Trophoblast cell (in vitro differentiated cells and primary cell): Measurements from ENCODE around the gene GTPBP1.

Experiments
- DNase-seq, 2 donors: peaks; one replicate each; pipeline ENCODE4 v3.0.0-alpha.2; 2016
- H2AFZ ChIP-seq: 2 replicates; pipeline ENCODE4 v1.6.1; 2013; ENCODE audit warnings: low read length, moderate library complexity, mild to moderate bottlenecking; ENCODE audit not compliant: insufficient read depth, poor library complexity
- H2AK5ac ChIP-seq: 2 replicates; pipeline ENCODE4 v1.6.1; 2013; ENCODE audit warnings: mild to moderate bottlenecking, low read length
- H2BK120ac ChIP-seq: 2 replicates; pipeline ENCODE4 v1.6.1; 2013; ENCODE audit warnings: low read length, mild to moderate bottlenecking, moderate library complexity; ENCODE audit not compliant: insufficient read depth, poor library complexity
- H2BK12ac ChIP-seq: 2 replicates; pipeline ENCODE4 v1.6.1; 2013; ENCODE audit warnings: mild to moderate bottlenecking, low read length, moderate library complexity
- H2BK5ac ChIP-seq: 2 replicates; pipeline ENCODE4 v1.6.1; 2013; ENCODE audit warnings: low read length, low read depth, moderate library complexity, mild to moderate bottlenecking; ENCODE audit not compliant: poor library complexity
- H3K14ac ChIP-seq: 2 replicates; pipeline ENCODE4 v1.6.1; 2013; ENCODE audit warnings: mild to moderate bottlenecking, low read length
- H3K18ac ChIP-seq: 2 replicates; pipeline ENCODE4 v1.6.1; 2013; ENCODE audit warnings: mild to moderate bottlenecking, low read length
- H3K23ac ChIP-seq: 2 replicates; pipeline ENCODE4 v1.6.1; 2013; ENCODE audit warnings: low read length
- H3K27ac ChIP-seq: 2 replicates; pipeline ENCODE4 v1.5.1; 2013; ENCODE audit warnings: low read depth, mild to moderate bottlenecking, inconsistent platforms, low read length, moderate library complexity
- H3K27me3 ChIP-seq: 2 replicates; pipeline ENCODE4 v1.6.1; 2013; ENCODE audit warnings: inconsistent platforms, mild to moderate bottlenecking, low read length, moderate library complexity; ENCODE audit not compliant: insufficient read depth
- H3K36me3 ChIP-seq, 2 experiments: 1 replicate in 1 of 2; 2 replicates in 1 of 2; pipeline ENCODE4 v1.6.1; 2013; ENCODE audit warnings: low read length in 2 of 2, mild to moderate bottlenecking in 2 of 2, moderate library complexity in 1 of 2; ENCODE audit not compliant: insufficient read depth in 2 of 2, control insufficient read depth in 1 of 2
- H3K4ac ChIP-seq: 2 replicates; pipeline ENCODE4 v1.6.1; 2013; ENCODE audit warnings: low read depth, mild to moderate bottlenecking, low read length, moderate library complexity
- H3K4me1 ChIP-seq, 2 experiments: 1 replicate in 1 of 2; 2 replicates in 1 of 2; pipeline ENCODE4 v1.6.1; 2013; ENCODE audit warnings: low read length in 2 of 2, mild to moderate bottlenecking in 2 of 2, moderate library complexity in 1 of 2; ENCODE audit not compliant: insufficient read depth in 2 of 2, control insufficient read depth in 1 of 2
- H3K4me2 ChIP-seq: 2 replicates; pipeline ENCODE4 v1.6.1; 2013; ENCODE audit warnings: inconsistent platforms, mild to moderate bottlenecking, low read length, moderate library complexity
- H3K4me3 ChIP-seq: 2 replicates; pipeline ENCODE4 v1.5.1; 2013; ENCODE audit warnings: mild to moderate bottlenecking, low read depth, low read length, inconsistent platforms
- H3K79me1 ChIP-seq: one replicate; pipeline ENCODE4 v1.6.1; 2013; ENCODE audit warnings: low read length
- H3K79me2 ChIP-seq: 2 replicates; pipeline ENCODE4 v1.6.1; 2013; ENCODE audit warnings: low read length, mild to moderate bottlenecking; ENCODE audit not compliant: control insufficient read depth, insufficient read depth, poor library complexity
- H3K9ac ChIP-seq: 2 replicates; pipeline ENCODE4 v1.6.1; 2013; ENCODE audit warnings: mild to moderate bottlenecking, low read length
- H3K9me3 ChIP-seq: 2 replicates; pipeline ENCODE4 v1.6.1; 2013; ENCODE audit warnings: low read depth, mild to moderate bottlenecking, control low read depth, inconsistent platforms, low read length; ENCODE audit not compliant: insufficient read depth
- H4K12ac ChIP-seq: 2 replicates; pipeline ENCODE4 v1.6.1; 2013; ENCODE audit warnings: low read depth, mild to moderate bottlenecking, low read length, moderate library complexity
- H4K8ac ChIP-seq: 2 replicates; pipeline ENCODE4 v1.6.1; 2013; ENCODE audit warnings: low read depth, mild to moderate bottlenecking, low read length, moderate library complexity
- H4K91ac ChIP-seq: one replicate; pipeline ENCODE4 v1.6.1; 2013; ENCODE audit warnings: low read depth, mild to moderate bottlenecking, low read length, moderate library complexity
- WGBS: extraction: QIAGEN DNeasy Blood & Tissue Kit; methylation state at CpG from one replicate; pipeline ENCODE4 v1.1.7; 2013; ENCODE audit warnings: missing lambda C conversion rate; ENCODE audit not compliant: insufficient read length, insufficient coverage; ENCODE audit errors: extremely low coverage; 5-methylcytosine and 5-hydroxymethylcytosine counted together

GTPBP1 gene

DNA sequence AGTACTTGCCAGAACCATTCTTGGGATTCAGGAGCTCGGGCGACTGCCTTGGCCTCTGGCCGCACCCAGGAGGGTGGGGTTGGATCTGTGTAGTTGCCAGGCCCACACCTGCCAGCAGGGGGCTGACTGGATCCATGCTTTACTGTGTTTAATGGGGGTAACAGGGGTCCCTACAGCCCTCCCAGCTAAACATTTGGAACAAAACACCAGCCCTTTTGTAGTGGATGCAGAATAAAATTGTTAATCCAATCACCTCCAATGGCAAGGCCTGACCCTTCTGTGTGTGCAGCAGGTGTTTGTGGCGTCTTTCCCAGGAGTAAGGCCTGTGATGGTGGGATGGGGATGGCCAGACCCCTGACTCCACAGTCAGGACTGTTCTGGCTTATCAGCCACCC, 27.6 kb downstream of the GTPBP1 start:
- H3K23ac ChIP-seq = no peak overlapping the region
- H3K27me3 ChIP-seq = no peaks in the 10 kb centered on the region
- H4K8ac ChIP-seq = no peak overlapping the region
- no peak overlapping the region for H4K91ac ChIP-seq
- no peak overlapping the region for H3K18ac ChIP-seq
- H3K4me2 ChIP-seq = no peak overlapping the region
- no peak overlapping the region for H3K27ac ChIP-seq
- no peak overlapping the region for H3K14ac ChIP-seq
- H3K79me2 ChIP-seq = no peaks in the 10 kb centered on the region
- H2BK12ac ChIP-seq = no peak overlapping the region
- no peak overlapping the region for H3K4me3 ChIP-seq
- peaks cover 89 to 96% of the 10 kb centered on the region in 2 experiments for H3K36me3 ChIP-seq
- no CpG with 5 or more reads among the region's 4 CpGs for WGBS
- H3K9me3 ChIP-seq = no peaks in the 10 kb centered on the region
- no peaks in the 10 kb centered on the region for H3K79me1 ChIP-seq
- no peaks in the 10 kb centered on the region for H3K4me1 ChIP-seq
- H4K12ac ChIP-seq = no peak overlapping the region
- H2AFZ ChIP-seq = no peak overlapping the region
- no peak overlapping the region for H2BK5ac ChIP-seq
- no peak overlapping the region for H2BK120ac ChIP-seq
- H3K4ac ChIP-seq = no peak overlapping the region
- peak in 1 of 2 donors; percentile 50 for DNase-seq
- H3K9ac ChIP-seq = no peak overlapping the region
- H2AK5ac ChIP-seq = no peak overlapping the region

- no peak overlapping the region for H3K18ac ChIP-seq
- no peaks in the 10 kb centered on the region for H3K9me3 ChIP-seq
- no peak overlapping the region for H2BK5ac ChIP-seq
- no peak overlapping the region for H3K27ac ChIP-seq
- H4K91ac ChIP-seq = no peak overlapping the region
- H2AK5ac ChIP-seq = no peak overlapping the region
- H3K9ac ChIP-seq = no peak overlapping the region
- H2BK120ac ChIP-seq = no peak overlapping the region
- no peak for DNase-seq
- no peak overlapping the region for H4K8ac ChIP-seq
- no peaks in the 10 kb centered on the region for H3K79me1 ChIP-seq
- peaks cover 89 to 96% of the 10 kb centered on the region in 2 experiments for H3K36me3 ChIP-seq
- no peak overlapping the region for H3K23ac ChIP-seq
- no peak overlapping the region for H3K4me3 ChIP-seq
- no peak overlapping the region for H2AFZ ChIP-seq
- H3K79me2 ChIP-seq = no peaks in the 10 kb centered on the region
- H3K27me3 ChIP-seq = no peaks in the 10 kb centered on the region
- H3K4ac ChIP-seq = no peak overlapping the region
- H3K14ac ChIP-seq = no peak overlapping the region
- H2BK12ac ChIP-seq = no peak overlapping the region
- WGBS = no CpG with 5 or more reads among the region's 8 CpGs
- H4K12ac ChIP-seq = no peak overlapping the region
- no peaks in the 10 kb centered on the region for H3K4me1 ChIP-seq
- no peak overlapping the region for H3K4me2 ChIP-seq
These were observed 28.1 kb downstream of the GTPBP1 start for GRCh38 chr22:38733724-38734381.

- H3K4me3 ChIP-seq = no peak overlapping the region
- H3K14ac ChIP-seq = no peak overlapping the region
- no peak overlapping the region for H3K23ac ChIP-seq
- peaks cover 90 to 96% of the 10 kb centered on the region in 2 experiments for H3K36me3 ChIP-seq
- no peaks in the 10 kb centered on the region for H3K27me3 ChIP-seq
- H4K91ac ChIP-seq = no peak overlapping the region
- H4K8ac ChIP-seq = no peak overlapping the region
- no peak overlapping the region for H2BK12ac ChIP-seq
- H3K4me2 ChIP-seq = no peak overlapping the region
- no peak for DNase-seq
- H3K4ac ChIP-seq = no peak overlapping the region
- no CpG with 5 or more reads among the region's 13 CpGs for WGBS
- no peak overlapping the region for H2AK5ac ChIP-seq
- H2AFZ ChIP-seq = no peak overlapping the region
- no peak overlapping the region for H2BK5ac ChIP-seq
- no peak overlapping the region for H3K9ac ChIP-seq
- H4K12ac ChIP-seq = no peak overlapping the region
- H3K18ac ChIP-seq = no peak overlapping the region
- H2BK120ac ChIP-seq = no peak overlapping the region
- no peaks in the 10 kb centered on the region for H3K9me3 ChIP-seq
- no peaks in the 10 kb centered on the region for H3K79me1 ChIP-seq
- H3K4me1 ChIP-seq = no peaks in the 10 kb centered on the region
- no peak overlapping the region for H3K27ac ChIP-seq
- H3K79me2 ChIP-seq = no peaks in the 10 kb centered on the region
These were observed 28.8 kb downstream of the GTPBP1 start for GRCh38 chr22:38734421-38735100.

- Histone ChIP-seq H3K4me1 (no peaks in the 10 kb centered on the region), H3K4me2 (no peak overlapping the region), H3K4ac (no peak overlapping the region), H3K18ac (no peak overlapping the region), H3K14ac (no peak overlapping the region), H3K79me1 (no peaks in the 10 kb centered on the region), H3K9me3 (no peaks in the 10 kb centered on the region), H2BK120ac (no peak overlapping the region), H4K12ac (no peak overlapping the region), H4K8ac (no peak overlapping the region), H2BK12ac (no peak overlapping the region), H3K9ac (no peak overlapping the region), H3K23ac (no peak overlapping the region), H2BK5ac (no peak overlapping the region), H2AK5ac (no peak overlapping the region), H3K4me3 (no peak overlapping the region), H3K27me3 (no peaks in the 10 kb centered on the region), H4K91ac (no peak overlapping the region), H3K79me2 (no peaks in the 10 kb centered on the region), H3K36me3 (peaks cover 92 to 96% of the 10 kb centered on the region in 2 experiments), H2AFZ (no peak overlapping the region), H3K27ac (no peak overlapping the region)
- DNase-seq = no peak
- no CpG with 5 or more reads among the region's 7 CpGs for WGBS
These were observed 29.4 kb downstream of the GTPBP1 start for GRCh38 chr22:38735126-38735464.
